KOPT-K1 (cell line): Measurements from ENCODE around the gene CELF5.
"Not testable (repeated sequence)": the region's sequence is repeated elsewhere in the genome, so short reads cannot be mapped to it uniquely, and the experiment has no call there.

Source experiments
- H3K27ac ChIP-seq: fragments of 200-600 bp; sonication (generic); 2 replicates; pipeline ENCODE4 v1.5.1; 2016; ENCODE audit warnings: antibody characterized with exemption, mild to moderate bottlenecking, low read depth, low read length; ENCODE audit not compliant: poor library complexity, severe bottlenecking
- H3K36me3 ChIP-seq: fragments of 200-600 bp; sonication (generic); 2 replicates; pipeline ENCODE4 v1.5.1; 2017; ENCODE audit warnings: antibody characterized with exemption, mild to moderate bottlenecking, low read length, moderate library complexity; ENCODE audit not compliant: insufficient read depth
- H3K9me3 ChIP-seq: fragments of 200-600 bp; sonication (generic); 2 replicates; pipeline ENCODE4 v1.5.1; 2017; ENCODE audit warnings: antibody characterized with exemption, low read length, mild to moderate bottlenecking; ENCODE audit not compliant: insufficient read depth, poor library complexity, severe bottlenecking

CELF5 gene

DNA sequence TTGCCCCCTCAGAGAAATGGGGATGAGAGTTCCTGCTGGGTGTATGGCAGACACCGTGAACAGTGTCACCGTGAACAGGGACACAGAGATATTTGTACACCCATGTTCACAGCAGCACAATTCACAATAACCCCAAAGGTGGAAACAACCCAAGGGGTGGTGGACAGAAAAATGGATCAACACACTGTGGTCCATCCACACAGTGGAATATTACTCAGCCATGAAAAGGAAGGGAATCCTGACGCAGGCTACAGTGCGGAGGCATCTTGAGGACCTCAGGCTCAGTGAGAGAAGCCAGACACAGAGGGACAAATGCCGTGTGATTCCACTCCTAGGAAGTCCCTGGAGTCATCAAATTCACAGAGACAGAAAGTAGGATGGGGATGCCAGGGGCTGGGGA is 7.6 kb upstream of the CELF5 start:
- Histone ChIP-seq H3K27ac (no peak overlapping the region), H3K36me3 (no peaks in the 10 kb centered on the region; the same call in 1 of the 2 replicates), H3K9me3 (no peaks in the 10 kb centered on the region)

DNA sequence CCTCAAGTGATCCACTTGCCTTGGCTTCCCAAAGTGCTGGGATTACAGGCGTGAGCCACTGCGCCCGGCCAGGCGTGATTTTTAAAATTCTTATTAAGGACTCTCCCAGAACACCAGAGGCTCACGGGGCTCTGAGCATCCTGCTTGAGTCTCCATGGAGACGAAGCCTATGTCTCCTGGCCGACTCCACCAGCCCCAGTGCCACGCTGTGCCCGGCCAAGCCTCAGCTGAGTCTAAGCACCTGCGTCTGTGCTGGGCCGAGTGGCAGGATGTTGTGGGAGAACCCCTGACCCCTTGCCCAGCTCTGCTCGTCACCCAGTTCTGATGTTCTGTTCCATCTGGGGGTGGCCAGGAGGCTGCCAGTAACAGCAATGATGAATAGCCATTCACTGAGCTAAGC is 3.9 kb upstream of the CELF5 start:
- no peaks in the 10 kb centered on the region for H3K9me3 ChIP-seq
- H3K27ac ChIP-seq, result no peak overlapping the region
- H3K36me3 ChIP-seq, result no peaks in the 10 kb centered on the region

DNA sequence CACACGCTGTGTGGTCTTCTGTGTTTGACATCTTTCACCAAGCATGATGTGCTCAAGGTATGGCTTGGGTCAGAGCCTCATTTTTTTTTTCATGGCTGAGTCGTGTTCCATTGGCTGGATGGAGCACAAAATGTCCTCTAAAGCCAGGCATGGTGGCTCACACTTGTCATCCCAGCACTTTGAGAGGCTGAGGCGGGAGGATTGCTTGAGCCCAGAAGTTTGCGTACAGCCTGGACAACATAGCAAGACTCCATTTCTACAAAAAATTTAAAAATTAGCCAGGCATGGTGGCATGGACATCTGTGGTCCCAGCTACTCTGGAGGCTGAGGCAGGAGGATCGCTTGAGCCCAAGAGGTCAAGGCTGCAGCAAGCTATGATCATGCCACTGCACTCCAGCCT is 2.9 kb upstream of the CELF5 start:
- H3K36me3 ChIP-seq, H3K27ac ChIP-seq, H3K9me3 ChIP-seq: not testable (repeated sequence)

DNA sequence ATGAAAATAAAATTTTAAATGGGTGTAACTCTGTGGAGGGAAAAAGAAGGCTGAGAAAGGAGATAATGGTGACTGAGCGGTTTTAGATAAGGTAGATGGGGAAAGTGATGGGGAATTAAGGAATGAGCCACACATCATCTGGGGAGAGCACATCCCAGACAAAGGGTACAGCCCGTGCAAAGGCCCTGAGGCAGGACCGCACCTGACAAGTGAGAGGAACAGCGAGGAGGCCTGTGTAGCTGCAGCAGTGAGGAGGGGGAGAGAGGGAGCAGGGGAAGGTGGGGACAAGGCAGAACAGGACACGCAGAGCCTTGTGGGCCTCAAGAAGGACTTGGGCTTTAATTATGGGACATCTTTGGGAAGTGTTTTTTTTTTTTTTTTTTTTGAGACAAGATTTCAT is 1.8 kb upstream of the CELF5 start:
- Histone ChIP-seq H3K36me3 (no peaks in the 10 kb centered on the region), H3K27ac (no peak overlapping the region), H3K9me3 (no peaks in the 10 kb centered on the region)

DNA sequence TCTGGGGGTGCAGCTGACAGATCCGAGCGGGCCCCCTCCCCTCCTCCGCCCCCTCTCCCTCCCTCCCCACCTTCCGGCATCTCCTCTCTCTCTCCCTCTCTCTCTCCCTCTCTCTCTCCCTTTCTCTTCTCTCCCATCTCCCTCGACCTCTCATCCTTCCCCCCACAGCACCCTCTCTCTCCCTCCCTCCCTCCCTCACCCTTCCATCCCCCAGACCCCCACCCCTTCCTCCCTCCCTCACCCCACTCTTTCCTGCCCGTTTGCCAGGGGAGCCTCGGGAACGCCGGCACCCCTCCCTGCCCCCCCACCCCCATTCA is 666 bp downstream of the CELF5 start:
- Histone ChIP-seq H3K27ac (no peak overlapping the region), H3K9me3 (no peaks in the 10 kb centered on the region), H3K36me3 (no peaks in the 10 kb centered on the region)

DNA sequence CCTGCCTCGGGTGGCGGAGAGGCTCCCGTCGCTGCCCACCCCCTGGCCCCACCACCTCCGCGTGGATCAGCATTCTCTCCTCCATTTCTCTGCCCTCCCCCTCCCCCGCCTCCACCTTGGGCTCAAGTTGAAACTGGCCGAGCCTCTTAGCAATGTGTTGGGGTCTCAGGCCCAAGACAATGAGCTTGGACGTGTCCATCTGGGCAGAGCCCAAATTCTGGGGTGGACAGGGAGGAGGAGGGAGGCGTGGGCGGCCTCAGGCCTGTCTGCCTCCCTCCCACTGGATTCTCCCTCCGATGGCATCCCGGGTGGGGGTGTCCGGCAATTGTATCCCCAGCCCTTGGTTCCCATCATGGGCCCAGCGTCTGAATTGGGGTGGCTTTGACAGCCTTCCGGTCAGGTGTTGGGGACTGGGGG is 1.2 kb downstream of the CELF5 start:
- no peak overlapping the region for H3K27ac ChIP-seq
- no peaks in the 10 kb centered on the region for H3K9me3 ChIP-seq
- H3K36me3 ChIP-seq, result no peaks in the 10 kb centered on the region

DNA sequence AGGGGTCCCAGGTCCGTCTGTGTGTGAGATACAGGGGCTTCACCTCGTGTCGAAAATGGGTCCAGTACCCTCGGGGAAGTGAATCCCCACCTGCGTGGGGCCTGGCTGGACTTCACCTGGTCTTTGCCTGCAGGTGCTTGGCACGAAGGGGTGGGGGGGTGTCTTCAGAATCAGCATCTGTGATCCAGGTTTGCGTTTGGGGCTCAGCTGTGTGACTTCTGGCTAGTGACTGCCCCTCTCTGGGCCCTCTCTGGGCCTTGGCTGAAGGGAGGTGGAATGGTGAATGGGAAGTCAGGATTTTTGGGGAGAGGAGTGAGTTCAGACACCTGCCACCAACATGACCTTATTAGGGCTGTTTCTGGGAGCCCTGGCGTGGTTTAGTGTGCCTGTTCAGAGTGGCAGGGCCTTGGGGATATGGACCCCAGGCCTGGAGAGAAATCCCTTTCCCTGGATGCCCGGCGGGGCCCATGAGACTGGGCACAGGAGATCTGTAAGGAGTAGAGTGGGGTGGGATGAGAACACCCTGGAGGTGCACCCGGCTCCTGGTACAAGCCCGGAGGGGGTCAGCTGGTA is 2.7 kb downstream of the CELF5 start:
- Histone ChIP-seq H3K27ac (no peak overlapping the region), H3K9me3 (no peaks in the 10 kb centered on the region), H3K36me3 (no peaks in the 10 kb centered on the region)

DNA sequence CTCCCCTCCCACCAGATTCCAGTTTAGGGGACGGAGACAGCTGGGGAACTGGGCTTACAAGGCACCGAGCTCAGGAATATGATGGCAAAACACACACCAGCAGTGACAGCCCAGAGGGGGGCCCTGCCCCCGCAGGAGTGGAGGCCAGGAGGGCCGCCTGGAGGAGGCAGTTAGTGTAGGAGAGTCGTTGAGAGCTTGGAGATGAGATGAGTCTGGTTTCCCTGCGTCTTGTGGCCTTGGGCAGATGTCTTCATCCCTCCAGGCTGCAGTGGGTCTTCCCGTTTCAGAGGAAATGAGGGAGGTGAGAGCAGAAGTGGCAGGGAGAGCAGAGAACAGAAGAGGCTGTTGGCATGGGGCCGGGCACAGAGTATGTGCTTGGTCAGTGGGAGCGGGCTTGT is 4.9 kb downstream of the CELF5 start:
- Histone ChIP-seq H3K9me3 (no peaks in the 10 kb centered on the region), H3K36me3 (no peaks in the 10 kb centered on the region), H3K27ac (no peak overlapping the region)

DNA sequence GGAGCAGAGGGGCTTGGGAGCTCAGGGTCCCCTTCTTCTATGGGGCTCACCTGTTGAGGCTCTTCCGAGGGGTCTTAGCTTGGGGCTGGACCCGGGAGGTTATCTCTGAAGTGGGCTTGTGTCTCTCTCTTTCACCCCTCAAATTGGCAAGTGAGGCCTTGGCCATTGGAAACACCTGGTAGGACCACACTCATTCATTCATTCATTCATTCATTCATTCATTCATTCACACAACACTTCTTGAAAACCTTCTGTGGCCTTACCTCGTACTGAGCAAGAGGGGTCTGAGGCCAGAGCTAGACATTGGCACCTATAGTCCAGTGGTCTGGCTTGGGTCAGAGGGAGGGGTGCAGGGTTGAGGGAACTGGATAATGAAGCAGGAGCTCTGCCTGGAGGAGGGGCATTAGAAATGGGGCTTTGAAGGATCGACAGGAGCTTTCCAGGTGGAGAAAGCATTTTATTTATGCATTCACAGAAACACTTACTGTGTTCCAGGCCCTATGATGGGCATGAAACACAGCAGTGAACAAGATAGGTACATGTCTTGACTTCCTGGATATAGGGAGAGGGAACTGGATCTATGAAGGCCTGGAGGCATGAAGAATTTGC is 5.5 kb downstream of the CELF5 start:
- Histone ChIP-seq H3K27ac (no peak overlapping the region), H3K9me3 (no peaks in the 10 kb centered on the region), H3K36me3 (no peaks in the 10 kb centered on the region)

DNA sequence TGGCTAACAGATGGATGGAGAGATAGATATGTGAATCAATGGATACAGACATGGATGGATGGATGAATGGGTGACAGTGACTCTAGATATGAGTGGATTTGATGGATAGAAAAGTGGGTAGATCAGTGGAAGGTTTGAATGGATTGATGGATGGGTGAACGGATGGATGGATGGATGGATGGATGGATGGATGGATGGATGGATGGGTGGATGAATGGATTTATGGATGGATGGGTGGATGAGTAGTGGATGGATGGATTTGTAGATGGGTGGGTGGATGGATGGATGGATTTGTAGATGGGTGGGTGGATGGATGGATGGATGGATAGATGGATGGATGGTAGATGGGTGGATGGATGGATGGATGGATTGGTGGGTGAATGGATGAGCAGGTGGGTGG is 6.8 kb downstream of the CELF5 start:
- Histone ChIP-seq H3K27ac (no peak overlapping the region), H3K9me3 (no peaks in the 10 kb centered on the region), H3K36me3 (no peaks in the 10 kb centered on the region)

DNA sequence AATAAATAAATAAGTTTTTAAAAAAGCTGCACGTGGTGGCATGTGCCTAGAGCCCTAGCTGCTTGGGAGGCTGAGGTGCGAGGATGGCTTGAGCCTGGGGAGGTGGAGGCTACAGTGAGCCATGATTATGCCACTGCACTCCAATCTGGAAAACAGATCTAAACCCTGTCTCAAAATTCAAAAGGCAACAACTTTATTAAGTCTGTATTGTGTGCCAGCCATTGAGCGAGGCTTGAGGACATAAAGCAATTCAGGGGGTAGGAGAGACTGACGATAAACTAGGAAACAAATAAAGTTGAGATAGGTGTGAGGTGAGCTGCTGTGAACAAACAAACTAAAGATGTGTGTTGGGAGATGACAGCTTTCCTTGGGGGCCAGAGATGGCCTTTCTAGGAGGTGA is 8.7 kb downstream of the CELF5 start:
- Histone ChIP-seq H3K36me3 (no peaks in the 10 kb centered on the region), H3K9me3 (no peaks in the 10 kb centered on the region), H3K27ac (no peak overlapping the region)

DNA sequence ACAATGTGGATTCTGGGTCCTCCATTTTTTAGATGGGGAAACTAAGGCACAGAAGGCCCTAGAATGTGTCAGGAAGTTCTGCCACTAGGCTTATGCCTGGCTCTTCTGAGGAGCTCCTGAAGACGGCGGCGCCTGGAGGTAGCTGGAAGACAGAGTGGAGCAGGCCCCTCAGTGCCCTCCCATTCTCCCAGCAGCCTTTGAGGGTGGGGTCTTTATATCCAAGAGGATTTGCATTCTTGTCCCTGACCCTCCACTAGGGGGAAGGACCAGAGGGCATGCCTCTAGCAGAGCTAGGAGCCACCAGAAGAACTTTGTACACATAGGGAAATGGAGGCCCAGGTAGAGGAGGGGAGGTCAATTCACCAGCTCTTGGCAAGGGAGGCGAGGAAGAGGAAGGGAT is 9.4 kb downstream of the CELF5 start:
- Histone ChIP-seq H3K9me3 (no peaks in the 10 kb centered on the region), H3K36me3 (no peaks in the 10 kb centered on the region), H3K27ac (no peak overlapping the region)

DNA sequence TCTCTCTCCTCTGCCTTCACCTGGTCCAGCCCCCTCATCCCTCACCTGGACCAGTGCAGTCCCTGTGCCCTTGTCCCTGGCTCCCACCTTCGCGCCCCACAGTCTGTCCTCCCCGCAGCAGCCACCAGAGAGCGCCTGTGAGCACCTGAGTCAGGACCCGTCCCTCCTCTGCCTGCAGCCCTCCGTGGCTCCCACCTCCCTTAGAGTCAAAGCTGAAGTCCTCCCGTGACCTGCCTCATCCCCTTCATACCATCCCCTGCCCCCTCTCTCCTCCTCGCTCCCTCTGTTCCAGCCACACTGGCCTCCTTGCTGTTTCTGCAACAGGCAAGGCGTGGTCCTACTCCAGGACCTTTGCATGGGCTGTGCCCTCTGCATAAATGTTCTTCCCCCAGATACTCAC is 10.3 kb downstream of the CELF5 start:
- Histone ChIP-seq H3K27ac (no peak overlapping the region), H3K36me3 (no peaks in the 10 kb centered on the region), H3K9me3 (no peaks in the 10 kb centered on the region)

DNA sequence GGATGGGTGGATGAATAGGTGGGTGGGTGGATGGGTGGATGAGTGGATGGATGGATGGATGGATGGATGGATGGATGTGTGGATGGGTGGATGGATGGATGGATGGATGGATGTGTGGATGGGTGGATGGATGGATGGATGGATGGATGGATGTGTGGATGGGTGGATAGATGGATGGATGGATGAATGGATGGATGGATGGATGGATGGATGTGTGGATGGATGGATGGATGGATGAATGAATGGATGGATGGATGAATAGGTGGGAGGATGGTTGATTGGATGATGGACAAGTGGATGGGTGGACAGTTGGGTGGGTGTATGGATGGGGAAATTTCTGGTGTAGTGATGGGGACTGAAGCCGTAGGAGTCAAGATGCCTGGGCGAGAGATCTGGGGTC is 11.1 kb downstream of the CELF5 start:
- H3K36me3 ChIP-seq, H3K27ac ChIP-seq, H3K9me3 ChIP-seq: not testable (repeated sequence)

DNA sequence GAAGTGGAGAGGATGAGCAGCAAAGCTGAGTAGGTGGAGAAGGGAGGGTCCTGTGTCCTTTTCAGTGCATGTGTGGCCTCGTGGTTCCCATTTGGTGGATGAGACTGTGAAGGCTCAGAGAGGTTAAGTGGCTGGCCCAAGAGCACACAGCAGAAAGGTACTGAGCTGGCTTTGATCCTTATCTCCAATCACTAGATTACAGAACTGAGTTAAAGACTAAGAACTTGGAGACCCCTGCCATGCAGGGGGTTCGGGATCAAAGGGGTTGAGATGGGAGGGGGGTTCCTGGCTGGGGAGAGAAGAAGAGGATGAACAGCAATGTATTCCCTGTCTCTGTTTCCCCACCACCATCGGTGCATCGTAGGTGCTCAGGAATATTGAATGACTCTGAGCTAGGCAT is 11.8 kb downstream of the CELF5 start:
- no peaks in the 10 kb centered on the region for H3K9me3 ChIP-seq
- no peaks in the 10 kb centered on the region for H3K36me3 ChIP-seq
- no peak overlapping the region for H3K27ac ChIP-seq

DNA sequence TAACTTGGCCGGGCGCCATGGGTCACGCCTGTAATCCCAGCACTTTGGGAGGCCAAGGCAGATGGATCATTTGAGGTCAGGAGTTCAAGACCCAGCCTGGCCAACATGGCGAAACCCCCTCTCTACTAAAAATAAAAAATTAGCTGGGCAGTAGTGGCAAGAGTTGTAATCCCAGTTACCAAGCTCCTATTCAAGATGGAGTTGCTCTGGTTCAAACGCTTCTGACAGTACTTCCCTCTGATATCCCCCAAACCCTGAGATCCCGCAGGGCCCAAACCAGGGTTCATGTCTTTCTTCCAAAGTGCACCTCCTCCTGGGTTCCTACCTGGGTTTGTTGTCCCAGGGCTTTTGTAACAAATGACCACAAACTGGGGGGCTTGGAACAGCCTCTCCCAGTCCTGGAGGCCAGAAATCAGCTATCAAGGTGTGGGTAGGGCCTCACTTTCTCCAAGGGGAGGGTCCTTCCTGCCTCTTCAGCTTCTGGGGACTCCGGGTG is 13.7 kb downstream of the CELF5 start:
- no peaks in the 10 kb centered on the region for H3K9me3 ChIP-seq
- H3K27ac ChIP-seq, result no peak overlapping the region
- no peaks in the 10 kb centered on the region for H3K36me3 ChIP-seq
